Measurements from ENCODE around the gene MTHFD1.

DNA sequence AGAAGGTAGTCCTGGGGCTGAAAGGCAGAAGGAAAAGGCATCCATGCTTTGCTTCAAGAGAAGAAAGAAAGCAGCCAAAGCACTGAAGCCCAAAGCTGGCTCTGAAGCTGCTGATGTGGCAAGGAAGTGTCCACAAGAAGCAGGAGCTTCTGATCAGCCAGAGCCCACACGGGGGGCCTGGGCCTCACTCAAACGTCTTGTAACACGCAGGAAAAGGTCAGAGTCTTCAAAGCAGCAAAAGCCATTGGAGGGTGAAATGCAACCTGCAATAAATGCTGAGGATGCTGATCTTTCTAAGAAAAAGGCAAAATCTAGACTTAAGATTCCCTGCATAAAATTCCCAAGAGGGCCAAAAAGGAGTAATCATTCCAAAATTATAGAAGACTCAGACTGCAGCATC lies 80.3 kb downstream of the MTHFD1 start:
- no peak for TF ChIP-seq EZH2 (IDR thresholded peaks at IDR 0.05; ENCODE audit: low read length)
- TF ChIP-seq, protein P1, sequence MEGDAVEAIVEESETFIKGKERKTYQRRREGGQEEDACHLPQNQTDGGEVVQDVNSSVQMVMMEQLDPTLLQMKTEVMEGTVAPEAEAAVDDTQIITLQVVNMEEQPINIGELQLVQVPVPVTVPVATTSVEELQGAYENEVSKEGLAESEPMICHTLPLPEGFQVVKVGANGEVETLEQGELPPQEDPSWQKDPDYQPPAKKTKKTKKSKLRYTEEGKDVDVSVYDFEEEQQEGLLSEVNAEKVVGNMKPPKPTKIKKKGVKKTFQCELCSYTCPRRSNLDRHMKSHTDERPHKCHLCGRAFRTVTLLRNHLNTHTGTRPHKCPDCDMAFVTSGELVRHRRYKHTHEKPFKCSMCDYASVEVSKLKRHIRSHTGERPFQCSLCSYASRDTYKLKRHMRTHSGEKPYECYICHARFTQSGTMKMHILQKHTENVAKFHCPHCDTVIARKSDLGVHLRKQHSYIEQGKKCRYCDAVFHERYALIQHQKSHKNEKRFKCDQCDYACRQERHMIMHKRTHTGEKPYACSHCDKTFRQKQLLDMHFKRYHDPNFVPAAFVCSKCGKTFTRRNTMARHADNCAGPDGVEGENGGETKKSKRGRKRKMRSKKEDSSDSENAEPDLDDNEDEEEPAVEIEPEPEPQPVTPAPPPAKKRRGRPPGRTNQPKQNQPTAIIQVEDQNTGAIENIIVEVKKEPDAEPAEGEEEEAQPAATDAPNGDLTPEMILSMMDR (optimal IDR thresholded peaks at IDR 0.05 in 1 of 3, IDR thresholded peaks at IDR 0.05 in 1 of 3, conservative IDR thresholded peaks at IDR 0.05 in 1 of 3; ENCODE audit: extremely low read depth in 1 of 3, insufficient read depth in 2 of 3, low read length in 3 of 3): no peak
